Osteoblast (primary cell): Measurements from ENCODE around the gene RBPJL. TPM values are rescaled to one million over a fixed set of nuclear protein-coding genes. Genes with fewer than 3 reads are reported as not detected.
A peak's percentile ranks its signal among the peaks of the same experiment; 100 is the strongest.
"Not testable (repeated sequence)": the region's sequence is repeated elsewhere in the genome, so short reads cannot be mapped to it uniquely, and the experiment has no call there.

Source experiments
- DNase-seq: peaks from one replicate; pipeline ENCODE4 v3.0.0; 2011; ENCODE audit warnings: low spot score, mixed read lengths; ENCODE audit not compliant: insufficient read length; ENCODE audit errors: missing footprints
- H2AFZ ChIP-seq: 2 replicates; pipeline ENCODE4 v1.6.0; 2011; ENCODE audit warnings: mild to moderate bottlenecking, low read length
- H3K27ac ChIP-seq: 2 replicates; pipeline ENCODE4 v1.5.1; 2011; ENCODE audit warnings: mild to moderate bottlenecking, low read depth, low read length, moderate library complexity
- H3K27me3 ChIP-seq: 2 replicates; pipeline ENCODE4 v1.6.0; 2012; ENCODE audit warnings: mild to moderate bottlenecking, control low read depth, inconsistent platforms, low read length, moderate library complexity; ENCODE audit not compliant: insufficient read depth
- H3K36me3 ChIP-seq: 2 replicates; pipeline ENCODE4 v1.5.1; 2011; ENCODE audit warnings: mild to moderate bottlenecking, low read length, control low read depth, moderate library complexity; ENCODE audit not compliant: insufficient read depth
- H3K4me1 ChIP-seq: 2 replicates; pipeline ENCODE4 v1.5.1; 2011; ENCODE audit warnings: mild to moderate bottlenecking, low read length, control low read depth, moderate library complexity; ENCODE audit not compliant: insufficient read depth
- H3K4me2 ChIP-seq: 2 replicates; pipeline ENCODE4 v1.6.0; 2011; ENCODE audit warnings: mild to moderate bottlenecking, low read length; ENCODE audit not compliant: insufficient read depth
- H3K4me3 ChIP-seq: fragments of 200-600 bp; sonication (generic); 3 replicates; pipeline ENCODE4 v1.5.1; 2012; ENCODE audit warnings: mild to moderate bottlenecking, low read length, inconsistent platforms; ENCODE audit not compliant: insufficient read depth
- H3K79me2 ChIP-seq: 2 replicates; pipeline ENCODE4 v1.6.0; 2012; ENCODE audit warnings: mild to moderate bottlenecking, low read length, control low read depth, inconsistent platforms; ENCODE audit not compliant: insufficient read depth
- H3K9me3 ChIP-seq: 2 replicates; pipeline ENCODE4 v1.5.1; 2011; ENCODE audit warnings: low read depth, low read length, control low read depth
- H4K20me1 ChIP-seq: 2 replicates; pipeline ENCODE4 v1.6.0; 2012; ENCODE audit warnings: mild to moderate bottlenecking, low read length, control low read depth; ENCODE audit not compliant: insufficient read depth
- total RNA-seq: library from RNA; depleted of rRNA; stranded (reverse); fragments of >200 nt; gene quantifications from 2 replicates; pipeline ENCODE4 v1.2.3, GENCODE V29; 2012
- TF ChIP-seq, protein P1 (sequence below): IDR thresholded peaks from 2 replicates; pipeline ENCODE4 v1.5.1; 2011; ENCODE audit warnings: mild to moderate bottlenecking, low read depth, low read length, moderate library complexity; ENCODE audit errors: extremely low read depth

RBPJL gene
- total RNA-seq, 1 donor: not detected

- Histone ChIP-seq H3K36me3 (peaks cover 8% of the 10 kb centered on the region), H3K4me2 (no peak overlapping the region), H3K4me1 (peaks cover 40% of the 10 kb centered on the region), H3K9me3 (no peaks in the 10 kb centered on the region), H3K4me3 (no peak overlapping the region), H3K79me2 (peaks cover 30% of the 10 kb centered on the region), H3K27ac (no peak overlapping the region), H4K20me1 (peaks cover 30% of the 10 kb centered on the region), H2AFZ (no peak overlapping the region), H3K27me3 (no peaks in the 10 kb centered on the region)
- TF ChIP-seq, protein P1, sequence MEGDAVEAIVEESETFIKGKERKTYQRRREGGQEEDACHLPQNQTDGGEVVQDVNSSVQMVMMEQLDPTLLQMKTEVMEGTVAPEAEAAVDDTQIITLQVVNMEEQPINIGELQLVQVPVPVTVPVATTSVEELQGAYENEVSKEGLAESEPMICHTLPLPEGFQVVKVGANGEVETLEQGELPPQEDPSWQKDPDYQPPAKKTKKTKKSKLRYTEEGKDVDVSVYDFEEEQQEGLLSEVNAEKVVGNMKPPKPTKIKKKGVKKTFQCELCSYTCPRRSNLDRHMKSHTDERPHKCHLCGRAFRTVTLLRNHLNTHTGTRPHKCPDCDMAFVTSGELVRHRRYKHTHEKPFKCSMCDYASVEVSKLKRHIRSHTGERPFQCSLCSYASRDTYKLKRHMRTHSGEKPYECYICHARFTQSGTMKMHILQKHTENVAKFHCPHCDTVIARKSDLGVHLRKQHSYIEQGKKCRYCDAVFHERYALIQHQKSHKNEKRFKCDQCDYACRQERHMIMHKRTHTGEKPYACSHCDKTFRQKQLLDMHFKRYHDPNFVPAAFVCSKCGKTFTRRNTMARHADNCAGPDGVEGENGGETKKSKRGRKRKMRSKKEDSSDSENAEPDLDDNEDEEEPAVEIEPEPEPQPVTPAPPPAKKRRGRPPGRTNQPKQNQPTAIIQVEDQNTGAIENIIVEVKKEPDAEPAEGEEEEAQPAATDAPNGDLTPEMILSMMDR: no peak
- DNase-seq: no peak
Measured at GRCh38 chr20:45350217-45350616, 43.6 kb downstream of the RBPJL start.

DNA sequence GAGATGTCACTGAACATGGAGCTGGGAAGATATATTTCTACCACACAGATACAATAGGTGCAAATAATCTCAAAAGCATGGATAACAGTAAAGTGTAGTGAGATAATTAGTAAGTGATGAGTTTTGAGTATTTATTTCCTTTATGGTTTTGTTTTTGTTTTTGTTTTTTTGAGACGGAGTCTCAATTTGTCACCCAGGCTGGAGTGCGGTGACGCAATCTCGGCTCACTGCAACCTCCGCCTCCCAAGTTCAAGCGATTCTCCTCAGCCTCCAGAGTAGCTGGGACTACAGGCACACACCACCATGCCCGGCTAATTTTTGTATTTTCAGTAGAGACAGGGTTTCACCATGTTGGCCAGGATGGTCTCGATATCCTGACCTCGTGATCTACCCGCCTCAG lies 44.2 kb downstream of the RBPJL start:
- H3K4me1 ChIP-seq: peaks cover 40% of the 10 kb centered on the region
- not testable (repeated sequence) for H3K4me2 ChIP-seq, DNase-seq, H3K36me3 ChIP-seq, H3K4me3 ChIP-seq, H3K27ac ChIP-seq, H3K9me3 ChIP-seq, H3K27me3 ChIP-seq, H2AFZ ChIP-seq
- peaks cover 24% of the 10 kb centered on the region for H3K79me2 ChIP-seq
- H4K20me1 ChIP-seq: peaks cover 24% of the 10 kb centered on the region

DNA sequence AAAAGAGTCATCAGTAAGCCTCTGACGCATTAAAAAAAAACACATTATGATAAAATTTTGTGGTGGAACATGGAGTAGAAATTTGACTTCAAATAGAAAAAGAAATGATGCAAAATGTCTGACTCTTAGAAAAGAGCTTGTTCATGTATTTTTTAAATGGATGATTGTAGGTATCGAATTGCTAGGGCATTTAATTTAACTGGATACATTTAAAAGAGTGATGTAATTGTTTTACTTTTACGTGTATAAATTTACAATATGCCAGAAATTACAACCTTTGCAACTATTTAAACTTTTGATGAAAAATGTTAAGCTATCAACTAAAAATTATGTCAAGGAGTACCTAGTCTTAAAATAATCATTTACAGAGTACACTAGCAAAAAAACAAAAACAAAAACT lies 46.1 kb downstream of the RBPJL start:
- H3K9me3 ChIP-seq: no peaks in the 10 kb centered on the region
- H3K27me3 ChIP-seq: no peaks in the 10 kb centered on the region
- peak; percentile 5 for DNase-seq
- peaks cover 5% of the 10 kb centered on the region for H3K79me2 ChIP-seq
- no peak overlapping the region for H2AFZ ChIP-seq
- H4K20me1 ChIP-seq: peaks cover 5% of the 10 kb centered on the region
- H3K36me3 ChIP-seq: no peaks in the 10 kb centered on the region
- peaks cover 34% of the 10 kb centered on the region for H3K4me1 ChIP-seq
- no peak overlapping the region for H3K4me3 ChIP-seq
- no peak overlapping the region for H3K27ac ChIP-seq
- TF ChIP-seq, protein P1: no peak
- H3K4me2 ChIP-seq: no peak overlapping the region

DNA sequence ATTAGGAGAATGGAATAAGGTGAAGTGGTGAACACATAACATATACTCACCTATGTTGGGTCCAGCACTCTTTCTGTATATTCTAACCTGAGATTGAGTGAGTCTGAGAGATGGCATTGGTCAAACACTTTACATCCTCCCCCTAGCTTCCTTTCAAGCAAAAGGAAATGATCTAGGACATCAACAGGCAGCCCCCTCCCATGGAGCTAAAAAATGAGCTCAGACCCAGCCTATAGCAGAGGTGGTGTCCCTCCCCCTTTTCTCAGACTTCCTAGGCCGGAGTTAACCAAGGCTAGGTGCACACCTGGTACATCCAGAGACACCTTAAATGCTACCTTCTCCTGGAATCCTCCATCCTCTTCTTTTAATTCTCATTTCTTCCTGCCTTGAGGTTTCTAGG lies 47.1 kb downstream of the RBPJL start:
- Histone ChIP-seq H3K79me2 (no peaks in the 10 kb centered on the region), H3K9me3 (no peaks in the 10 kb centered on the region), H3K27me3 (no peaks in the 10 kb centered on the region), H3K4me3 (no peak overlapping the region), H3K36me3 (no peaks in the 10 kb centered on the region), H3K27ac (no peak overlapping the region), H4K20me1 (no peaks in the 10 kb centered on the region), H3K4me2 (no peak overlapping the region), H3K4me1 (peaks cover 41% of the 10 kb centered on the region), H2AFZ (no peak overlapping the region)
- TF ChIP-seq, protein P1: no peak
- DNase-seq: peak; percentile 30
